GM12801 (cell line): Measurements from ENCODE around the gene DHX29.

ENCODE experiments used
- CTCF ChIP-seq: IDR thresholded peaks from one replicate; pipeline ENCODE4 v1.5.1; 2011; ENCODE audit warnings: control low read depth; ENCODE audit not compliant: insufficient read length; ENCODE audit errors: extremely low read depth

DHX29 gene

GRCh38 chr5:55300890-55301289, 6.6 kb downstream of the DHX29 start:
- no peak for TF ChIP-seq CTCF

GRCh38 chr5:55294935-55295334, 12.6 kb downstream of the DHX29 start:
- no peak for TF ChIP-seq CTCF

- no peak for TF ChIP-seq CTCF
These were observed 16.5 kb downstream of the DHX29 start for GRCh38 chr5:55290991-55291390.

- TF ChIP-seq CTCF = no peak
These were observed 17.7 kb downstream of the DHX29 start for GRCh38 chr5:55289808-55290207.

GRCh38 chr5:55286411-55286933, 21.0 kb downstream of the DHX29 start:
- TF ChIP-seq CTCF = no peak

- no peak for TF ChIP-seq CTCF
These were observed 28.7 kb downstream of the DHX29 start for GRCh38 chr5:55278778-55279177.

- TF ChIP-seq CTCF = no peak
These were observed 30.7 kb downstream of the DHX29 start for GRCh38 chr5:55276771-55277170.

- TF ChIP-seq CTCF = no peak
These were observed 49.2 kb downstream of the DHX29 start for GRCh38 chr5:55258339-55258738.
